K562 (cell line): ENCODE measurements around the gene GNPTAB. TPM values are rescaled to one million over a fixed set of nuclear protein-coding genes. Genes with fewer than 3 reads are reported as not detected.

Experiments
- ATAC-seq: fragments of 200-7000 bp; cut with Tn5 transposase; 3 replicates; pipeline ENCODE4 v1.9.1; 2020; ENCODE audit warnings: moderate library complexity
- BruUV-seq: library from RNA; stranded (reverse); fragments of 400-500 nt; replicated peaks from 2 replicates; lab custom pipeline; 2021; lab: Mats Ljungman, UMichigan
- CTCF ChIA-PET: fragments of 300-600 bp; formaldehyde crosslinking; extraction: SDS; loops from one replicate; lab custom pipeline; 2021; ENCODE audit warnings: low intra/inter-chr PET ratio; lab: Yijun Ruan, JAX
- POLR2A ChIA-PET: fragments of 300-600, 350-650 bp; sonication (Branson Sonifier 250); formaldehyde crosslinking; extraction: SDS; loops from one replicate; lab custom pipeline; 2021; ENCODE audit warnings: antibody characterized with exemption, inconsistent platforms; lab: Yijun Ruan, JAX
- DNase-seq, 4 experiments: peaks; one replicate each; pipeline versions ENCODE4 v3.0.0 to v3.0.0-alpha.2; 2011 to 2018; ENCODE audit warnings: low spot score in 3 of 4, mixed read lengths in 3 of 4; ENCODE audit errors: extremely low read depth in 1 of 4
- FAIRE-seq: peaks from 2 replicates; lab custom pipeline; 2011; peaks lifted over from hg19 to GRCh38; lab: Jason Lieb, UNC
- H2AFZ ChIP-seq: 2 replicates; pipeline ENCODE4 v1.6.0; 2011; ENCODE audit warnings: low read depth, low read length, control low read depth, inconsistent platforms
- H3K27ac ChIP-seq: fragments of 200-600 bp; 3 replicates; pipeline ENCODE4 v1.8.0; 2011; ENCODE audit warnings: low read depth, mild to moderate bottlenecking, control low read depth, inconsistent platforms, low read length, moderate library complexity, mixed read lengths; ENCODE audit errors: extremely low read depth
- H3K27me3 ChIP-seq, 2 experiments: fragments of 300-600 bp in 1 of 2; 2 replicates in 1 of 2; 3 replicates in 1 of 2; pipeline versions ENCODE4 v1.6.0 to v1.8.0; 2011; ENCODE audit warnings: inconsistent platforms in 2 of 2, low read length in 2 of 2, mild to moderate bottlenecking in 1 of 2, mixed read lengths in 1 of 2, moderate library complexity in 1 of 2; ENCODE audit not compliant: control insufficient read depth in 2 of 2, insufficient read depth in 2 of 2
- H3K36me3 ChIP-seq: fragments of 300-600 bp; 3 replicates; pipeline ENCODE4 v1.8.0; 2011; ENCODE audit warnings: mild to moderate bottlenecking, low read length, inconsistent platforms; ENCODE audit not compliant: control insufficient read depth, insufficient read depth
- H3K4me1 ChIP-seq, 2 experiments: fragments of 200-600 bp in 1 of 2; replicated peaks in 1 of 2; 2 replicates in 1 of 2; 3 replicates in 1 of 2; pipeline versions ENCODE4 v1.5.1 to v1.8.0; 2011; ENCODE audit warnings: inconsistent platforms in 2 of 2, low read length in 2 of 2, mild to moderate bottlenecking in 1 of 2, mixed read lengths in 1 of 2, moderate library complexity in 1 of 2; ENCODE audit not compliant: control insufficient read depth in 2 of 2, insufficient read depth in 2 of 2
- H3K4me2 ChIP-seq: 2 replicates; pipeline ENCODE4 v1.6.1; 2011; ENCODE audit warnings: low read length, control low read depth, inconsistent platforms, mixed read lengths; ENCODE audit not compliant: insufficient read depth
- H3K4me3 ChIP-seq: fragments of 200-600 bp; sonication (generic), shearing (Covaris generic); 2 replicates; pipeline ENCODE4 v1.5.1; 2016; ENCODE audit warnings: control low read depth, inconsistent platforms
- H3K79me2 ChIP-seq: fragments of 200-600 bp; 3 replicates; pipeline ENCODE4 v1.8.0; 2011; ENCODE audit warnings: low read length, inconsistent platforms; ENCODE audit not compliant: control insufficient read depth, insufficient read depth
- H3K9ac ChIP-seq, 2 experiments: 2 replicates each; pipeline versions ENCODE4 v1.6.0 to v1.6.1; 2011; ENCODE audit warnings: low read depth in 2 of 2, low read length in 2 of 2, control low read depth in 1 of 2, inconsistent platforms in 1 of 2, mild to moderate bottlenecking in 1 of 2, mixed read lengths in 1 of 2; ENCODE audit not compliant: insufficient read depth in 1 of 2
- H3K9me1 ChIP-seq: one replicate; pipeline ENCODE4 v1.6.0; 2011; ENCODE audit warnings: inconsistent platforms, mild to moderate bottlenecking, low read length, moderate library complexity; ENCODE audit not compliant: control insufficient read depth, insufficient read depth
- H3K9me3 ChIP-seq: replicated peaks from 2 replicates; pipeline ENCODE4 v1.5.1; 2011; ENCODE audit warnings: low read depth, low read length, inconsistent platforms; ENCODE audit not compliant: control insufficient read depth, insufficient read depth
- H4K20me1 ChIP-seq: replicated peaks from 2 replicates; pipeline ENCODE4 v1.6.1; 2011; ENCODE audit warnings: low read length, inconsistent platforms, mixed read lengths; ENCODE audit not compliant: control insufficient read depth, insufficient read depth
- NR0B1 ChIP-seq: fragments of 450-650 bp; IDR thresholded peaks from one replicate; pipeline ENCODE4 v1.6.1; 2018; ENCODE audit warnings: mild to moderate bottlenecking, moderate library complexity; ENCODE audit not compliant: partially characterized antibody
- RBM22 ChIP-seq: fragments of 200-400 bp; formaldehyde crosslinking; IDR thresholded peaks from 2 replicates; pipeline ENCODE4 v1.6.1; 2018; ENCODE audit warnings: low read length, low read depth; ENCODE audit not compliant: poor library complexity, severe bottlenecking
- ZBTB17 ChIP-seq: fragments of 450-650 bp; formaldehyde crosslinking; IDR thresholded peaks from 2 replicates; pipeline ENCODE4 v1.4.0; 2020; ENCODE audit warnings: mild to moderate bottlenecking
- ZBTB33 ChIP-seq: sonication (generic); formaldehyde crosslinking; IDR thresholded peaks from 2 replicates; pipeline ENCODE4 v1.8.1; 2023; ENCODE audit warnings: mild to moderate bottlenecking, missing genetic modification reagents
- WGBS: fragments of 100-300 bp; shearing (Covaris generic); methylation state at CpG from one replicate; pipeline ENCODE4 v1.1.6; 2016; ENCODE audit warnings: low coverage, mixed read lengths; ENCODE audit not compliant: insufficient coverage; ENCODE audit errors: missing lambda C conversion rate; 5-methylcytosine and 5-hydroxymethylcytosine counted together
- in situ Hi-C: fragments of 300-500 bp; cut with MboI; formaldehyde crosslinking; loops from 4 replicates; pipeline ENCODE4 v1.15.0; 2018; ENCODE audit warnings: inconsistent platforms, mixed read lengths
- intact Hi-C: fragments of 100-400 bp; cut with micrococcal nuclease; formaldehyde crosslinking; loops from 2 replicates; pipeline ENCODE4 v1.14.2; 2022
- polyA plus RNA-seq, 8 experiments: library from polyadenylated mRNA; depleted of rRNA in 4 of 8; stranded (reverse) in 5 of 8; unstranded in 3 of 8; fragments of >200 nt; fragmentation: Nextera tagmentation in 2 of 8; fragmentation: Illumina TruSeq in 1 of 8; extraction: Ambion mirVana in 2 of 8; extraction: Trizol in 1 of 8; gene quantifications; 2 replicates each; pipeline versions ENCODE4 v1.2.1 to v1.2.3, GENCODE V29; 2011 to 2014; ENCODE audit warnings: inconsistent platforms in 1 of 8, missing spikeins in 1 of 8
- total RNA-seq, 7 experiments: library from RNA; depleted of rRNA in 6 of 7; stranded (reverse); fragments of >200 nt in 6 of 7; fragmentation: Illumina TruSeq in 2 of 7; extraction: Trizol in 2 of 7; gene quantifications; 2 replicates each; pipeline versions ENCODE4 v1.2.1 to v1.2.3, GENCODE V29; 2011 to 2021; ENCODE audit warnings: low replicate concordance in 1 of 7

The GNPTAB gene
- total and polyA plus RNA-seq, 9 of the 15 experiments (the other 6 are each of a cell fraction or from before 2014, with no cell fraction given), result 5.9 to 23.2 (median 19.3) TPM

- ChIA-PET POLR2A (no interaction called here), CTCF (no interaction called here)
- Histone ChIP-seq H3K9ac (no peak within 1 kb of the TSS), H3K27ac (no peak within 1 kb of the TSS), H3K9me1 (no peaks in the 10 kb centered on the region)
- no TSS peak for BruUV-seq
- no peak for TF ChIP-seq ZBTB17
- TF ChIP-seq NR0B1, result no peak
- peak; percentile 49 for TF ChIP-seq RBM22
- TF ChIP-seq ZBTB33 (CRISPR knock-in tag), result peak; percentile 34; the same call in 1 of the 2 replicates
- TF ChIP-seq, all 486 proteins: peak for 2
- Histone ChIP-seq H4K20me1 (no peaks in the 10 kb centered on the region), H2AFZ (no peak within 1 kb of the TSS), H3K36me3 (peaks cover 68% of the 10 kb centered on the region), H3K4me2 (no peak within 1 kb of the TSS), H3K27me3 (no peaks in the 10 kb centered on the region), H3K4me3 (no peak within 1 kb of the TSS), H3K4me1 (peaks cover 0 to 6% of the 10 kb centered on the region in 2 experiments; a peak in 1 of 5 replicates), H3K79me2 (no peaks in the 10 kb centered on the region), H3K9me3 (no peaks in the 10 kb centered on the region)
- ATAC-seq (no peak; the same call in 2 of the 3 replicates), DNase-seq (no peak), FAIRE-seq (no peak)
- intact Hi-C loops (no loop called here), in situ Hi-C loops (no loop called here)
- WGBS, result 97% methylated on average over 37 of the region's 57 CpGs
These were observed 91.7 kb downstream of the GNPTAB start, which contains the start of gene SYCP3 for GRCh38 chr12:101738920-101739665. TSS of gene SYCP3 (minus strand) at chr12:101739462. CDS start at chr12:101737935, 1,527 bp downstream.
